IMR-90 (cell line): Measurements from ENCODE around the gene PCSK2. TPM values are rescaled to one million over a fixed set of nuclear protein-coding genes. Genes with fewer than 3 reads are reported as not detected.

Experiments
- ATAC-seq: fragments of 200-7000 bp; cut with Tn5 transposase; 2 replicates; pipeline ENCODE4 v1.9.1; 2020; ENCODE audit warnings: low read depth, mild to moderate bottlenecking, moderate library complexity
- BruUV-seq: library from RNA; stranded (reverse); fragments of 400-500 nt; replicated peaks from 2 replicates; lab custom pipeline; 2021; lab: Mats Ljungman, UMichigan
- CTCF ChIA-PET: fragments of 300-600 bp; formaldehyde crosslinking; extraction: SDS; loops from one replicate; lab custom pipeline; 2021; ENCODE audit warnings: antibody characterized with exemption; lab: Yijun Ruan, JAX
- POLR2A ChIA-PET: fragments of 300-600 bp; sonication (Branson Sonifier 250); formaldehyde crosslinking; loops from one replicate; lab custom pipeline; 2022; ENCODE audit warnings: antibody characterized with exemption; ENCODE audit not compliant: unreplicated experiment; lab: Charles Lee
- DNase-seq: peaks from one replicate; pipeline ENCODE4 v3.0.0; 2013
- H2AFZ ChIP-seq: replicated peaks from 2 replicates; pipeline ENCODE3; 2013; ENCODE audit warnings: low read length, mild to moderate bottlenecking; ENCODE audit not compliant: poor library complexity
- H2AK5ac ChIP-seq: 2 replicates; pipeline ENCODE4 v1.6.1; 2013; ENCODE audit warnings: low read depth, low read length, inconsistent platforms
- H2AK9ac ChIP-seq: replicated peaks from 2 replicates; pipeline ENCODE3; 2013; ENCODE audit warnings: mild to moderate bottlenecking, low read depth, low read length, moderate library complexity; ENCODE audit not compliant: poor library complexity
- H2BK120ac ChIP-seq: 2 replicates; pipeline ENCODE4 v1.6.1; 2013; ENCODE audit warnings: low read depth, low read length, inconsistent platforms
- H2BK15ac ChIP-seq: 3 replicates; pipeline ENCODE4 v1.6.1; 2013; ENCODE audit warnings: low read depth, low read length, inconsistent platforms
- H2BK20ac ChIP-seq: 2 replicates; pipeline ENCODE4 v1.6.1; 2013; ENCODE audit warnings: low read depth, mild to moderate bottlenecking, inconsistent platforms, low read length, moderate library complexity
- H2BK5ac ChIP-seq: 2 replicates; pipeline ENCODE4 v1.6.1; 2013; ENCODE audit warnings: mild to moderate bottlenecking, low read depth, low read length, inconsistent platforms; ENCODE audit not compliant: poor library complexity, severe bottlenecking
- H3K14ac ChIP-seq: replicated peaks from 2 replicates; pipeline ENCODE4 v1.6.1; 2013; ENCODE audit warnings: low read depth, low read length, inconsistent platforms
- H3K18ac ChIP-seq: 2 replicates; pipeline ENCODE4 v1.6.1; 2013; ENCODE audit warnings: low read depth, low read length, control low read depth
- H3K23ac ChIP-seq: 2 replicates; pipeline ENCODE4 v1.6.1; 2013; ENCODE audit warnings: low read depth, low read length, inconsistent platforms
- H3K27ac ChIP-seq: 2 replicates; pipeline ENCODE4 v1.5.1; 2013; ENCODE audit warnings: mild to moderate bottlenecking, control low read depth, low read length; ENCODE audit not compliant: insufficient read depth
- H3K27me3 ChIP-seq: 2 replicates; pipeline ENCODE4 v1.6.1; 2013; ENCODE audit warnings: low read length; ENCODE audit not compliant: control insufficient read depth, insufficient read depth
- H3K36me3 ChIP-seq: 2 replicates; pipeline ENCODE4 v1.6.1; 2013; ENCODE audit warnings: low read length, mixed read lengths; ENCODE audit not compliant: control insufficient read depth, insufficient read depth
- H3K4ac ChIP-seq: 2 replicates; pipeline ENCODE4 v1.6.1; 2013; ENCODE audit warnings: low read depth, low read length, inconsistent platforms
- H3K4me1 ChIP-seq: 2 replicates; pipeline ENCODE4 v1.6.1; 2013; ENCODE audit warnings: low read length, mixed read lengths; ENCODE audit not compliant: control insufficient read depth, insufficient read depth
- H3K4me2 ChIP-seq: 2 replicates; pipeline ENCODE4 v1.6.1; 2013; ENCODE audit warnings: low read depth, mild to moderate bottlenecking, control low read depth, low read length, moderate library complexity
- H3K4me3 ChIP-seq: 2 replicates; pipeline ENCODE4 v1.5.1; 2013; ENCODE audit warnings: low read depth, mild to moderate bottlenecking, control low read depth, low read length, moderate library complexity; ENCODE audit not compliant: insufficient read depth
- H3K56ac ChIP-seq: 2 replicates; pipeline ENCODE4 v1.6.1; 2013; ENCODE audit warnings: low read length, inconsistent platforms; ENCODE audit not compliant: insufficient read depth; ENCODE audit errors: extremely low read depth
- H3K79me1 ChIP-seq, 2 experiments: 2 replicates each; pipeline ENCODE4 v1.6.1; 2013; ENCODE audit warnings: low read length in 2 of 2, inconsistent platforms in 1 of 2, low read depth in 1 of 2
- H3K9ac ChIP-seq: 2 replicates; pipeline ENCODE4 v1.6.1; 2013; ENCODE audit warnings: low read depth, low read length, control low read depth
- H3K9me1 ChIP-seq: 2 replicates; pipeline ENCODE4 v1.6.1; 2013; ENCODE audit warnings: low read length, inconsistent platforms; ENCODE audit not compliant: insufficient read depth
- H3K9me3 ChIP-seq: 2 replicates; pipeline ENCODE4 v1.6.1; 2013; ENCODE audit warnings: low read length; ENCODE audit not compliant: control insufficient read depth, insufficient read depth
- H4K20me1 ChIP-seq: 2 replicates; pipeline ENCODE4 v1.6.1; 2013; ENCODE audit warnings: low read length, inconsistent platforms; ENCODE audit not compliant: insufficient read depth
- H4K5ac ChIP-seq: 2 replicates; pipeline ENCODE4 v1.6.1; 2013; ENCODE audit warnings: mild to moderate bottlenecking, low read depth, low read length, control low read depth
- H4K8ac ChIP-seq, 2 experiments: 2 replicates each; pipeline ENCODE4 v1.6.1; 2013; ENCODE audit warnings: low read depth in 2 of 2, low read length in 2 of 2, control low read depth in 1 of 2, inconsistent platforms in 1 of 2
- H4K91ac ChIP-seq: 2 replicates; pipeline ENCODE4 v1.6.1; 2013; ENCODE audit warnings: low read depth, low read length, inconsistent platforms; ENCODE audit not compliant: insufficient read depth
- CTCF ChIP-seq: conservative IDR thresholded peaks from 2 replicates; pipeline ENCODE4 v1.5.1; 2012; ENCODE audit warnings: mild to moderate bottlenecking, low read depth, low read length, improper control_type of control experiment
- POLR2A ChIP-seq: IDR thresholded peaks from 2 replicates; pipeline ENCODE4 v1.6.1; 2012; ENCODE audit warnings: mild to moderate bottlenecking, low read depth, low read length
- RCOR1 ChIP-seq: IDR thresholded peaks from 2 replicates; pipeline ENCODE4 v1.6.1; 2012; ENCODE audit warnings: mild to moderate bottlenecking, low read length, improper control_type of control experiment; ENCODE audit not compliant: insufficient replicate concordance
- RFX5 ChIP-seq: IDR thresholded peaks from 2 replicates; pipeline ENCODE4 v1.8.0; 2012; ENCODE audit warnings: low read depth, mild to moderate bottlenecking, low read length, moderate library complexity
- WGBS, 2 experiments: methylation state at CpG; one replicate each; pipeline versions ENCODE4 v1.1.5 to v1.1.7; 2013; ENCODE audit warnings: missing lambda C conversion rate in 2 of 2; ENCODE audit not compliant: insufficient read length in 1 of 2; ENCODE audit errors: extremely low coverage in 2 of 2; 5-methylcytosine and 5-hydroxymethylcytosine counted together
- dilution Hi-C: fragments of 300-500 bp; cut with HindIII; formaldehyde crosslinking; loops from one replicate; pipeline ENCODE4 v1.14.3; 2018; ENCODE audit warnings: low sequenced_read_pairs; ENCODE audit not compliant: unreplicated experiment
- in situ Hi-C: fragments of 300-500 bp; cut with MboI; formaldehyde crosslinking; loops from 3 replicates; pipeline ENCODE4 v1.14.3; 2019; ENCODE audit warnings: low sequenced_read_pairs, inconsistent platforms, mixed read lengths
- intact Hi-C: fragments of 100-400 bp; cut with micrococcal nuclease; formaldehyde crosslinking; loops from 2 replicates; pipeline ENCODE4 v1.10.0; 2022
- polyA plus RNA-seq, 3 experiments: library from polyadenylated mRNA; depleted of rRNA; stranded (reverse); fragments of >200 nt; gene quantifications; 2 replicates each; pipeline ENCODE4 v1.2.3, GENCODE V29; 2012; ENCODE audit warnings: low replicate concordance in 1 of 3
- total RNA-seq: library from RNA; depleted of rRNA; stranded (reverse); fragments of >200 nt; gene quantifications from 2 replicates; pipeline ENCODE4 v1.2.3, GENCODE V29; 2012
- TF ChIP-seq, protein P1 (sequence below): fragments of 150-350 bp; IDR thresholded peaks from 2 replicates; pipeline ENCODE4 v1.6.1; 2016; ENCODE audit warnings: low read depth, mild to moderate bottlenecking, low read length, moderate library complexity, borderline replicate concordance
- TF ChIP-seq, protein P2 (sequence below): fragments of 150-350 bp; IDR thresholded peaks from 2 replicates; pipeline ENCODE4 v1.6.1; 2017; ENCODE audit warnings: mild to moderate bottlenecking, antibody characterized with exemption, low read length, low read depth

PCSK2 gene
- total and polyA plus RNA-seq, 2 of the 4 experiments (the other 2 are of a cell fraction), result not detected

DNA sequence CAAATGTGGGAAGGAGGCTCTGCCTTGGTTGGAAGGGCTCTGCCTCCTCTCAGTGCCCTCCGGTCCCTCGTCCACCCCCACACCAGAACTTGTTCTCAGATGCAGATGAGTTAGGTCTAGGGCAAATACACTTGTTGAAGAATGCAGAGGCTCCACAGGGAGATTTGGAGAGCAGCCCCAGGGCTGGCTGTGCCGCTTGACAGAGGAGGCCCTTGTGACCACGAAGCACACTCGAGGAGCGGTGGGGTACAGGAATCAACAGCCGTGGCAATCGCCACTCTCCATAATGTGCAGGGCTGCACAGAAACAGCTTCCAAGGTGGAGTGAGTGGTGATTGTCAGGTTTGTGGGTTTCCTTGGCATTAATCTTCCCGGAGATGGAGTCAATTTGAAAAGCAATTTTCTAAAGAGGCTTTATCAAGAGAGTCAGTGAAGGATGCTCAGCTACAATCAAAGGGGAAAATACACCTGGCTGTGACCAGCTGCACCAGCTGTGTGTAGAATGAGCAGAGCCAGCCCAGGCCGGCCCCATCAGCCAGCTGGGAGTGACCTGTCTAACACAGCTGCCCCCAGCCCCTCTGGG is 244.9 kb downstream of the PCSK2 start:
- Histone ChIP-seq H2BK20ac (no peak overlapping the region), H3K9ac (no peak overlapping the region), H3K27ac (no peak overlapping the region), H2AK5ac (no peak overlapping the region), H3K27me3 (peaks cover 15% of the 10 kb centered on the region), H3K79me1 (no peaks in the 10 kb centered on the region), H2AFZ (no peak overlapping the region), H3K14ac (no peak overlapping the region), H3K56ac (no peak overlapping the region), H3K4me3 (no peak overlapping the region), H3K4me1 (no peaks in the 10 kb centered on the region), H3K4ac (no peak overlapping the region), H4K5ac (no peak overlapping the region), H3K18ac (no peak overlapping the region), H4K8ac (no peak overlapping the region), H2BK5ac (no peak overlapping the region), H3K4me2 (no peak overlapping the region), H3K9me3 (no peaks in the 10 kb centered on the region), H3K9me1 (no peaks in the 10 kb centered on the region), H3K23ac (no peak overlapping the region), H4K20me1 (no peaks in the 10 kb centered on the region), H2BK120ac (no peak overlapping the region), H2AK9ac (no peak overlapping the region), H2BK15ac (no peak overlapping the region), H3K36me3 (no peaks in the 10 kb centered on the region), H4K91ac (no peak overlapping the region)
- POLR2A ChIA-PET, result no interaction called here
- dilution Hi-C loops (no loop called here), in situ Hi-C loops (no loop called here), intact Hi-C loops (no loop called here)
- BruUV-seq, result no TSS peak
- no CpG with 5 or more reads among the region's 10 CpGs for WGBS, 2 experiments
- DNase-seq (no peak), ATAC-seq (no peak)
- TF ChIP-seq CTCF, result no peak
- no peak for TF ChIP-seq RCOR1
- TF ChIP-seq, protein P1, sequence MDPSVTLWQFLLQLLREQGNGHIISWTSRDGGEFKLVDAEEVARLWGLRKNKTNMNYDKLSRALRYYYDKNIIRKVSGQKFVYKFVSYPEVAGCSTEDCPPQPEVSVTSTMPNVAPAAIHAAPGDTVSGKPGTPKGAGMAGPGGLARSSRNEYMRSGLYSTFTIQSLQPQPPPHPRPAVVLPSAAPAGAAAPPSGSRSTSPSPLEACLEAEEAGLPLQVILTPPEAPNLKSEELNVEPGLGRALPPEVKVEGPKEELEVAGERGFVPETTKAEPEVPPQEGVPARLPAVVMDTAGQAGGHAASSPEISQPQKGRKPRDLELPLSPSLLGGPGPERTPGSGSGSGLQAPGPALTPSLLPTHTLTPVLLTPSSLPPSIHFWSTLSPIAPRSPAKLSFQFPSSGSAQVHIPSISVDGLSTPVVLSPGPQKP, result no peak
- TF ChIP-seq POLR2A, result no peak
- TF ChIP-seq, protein P2, sequence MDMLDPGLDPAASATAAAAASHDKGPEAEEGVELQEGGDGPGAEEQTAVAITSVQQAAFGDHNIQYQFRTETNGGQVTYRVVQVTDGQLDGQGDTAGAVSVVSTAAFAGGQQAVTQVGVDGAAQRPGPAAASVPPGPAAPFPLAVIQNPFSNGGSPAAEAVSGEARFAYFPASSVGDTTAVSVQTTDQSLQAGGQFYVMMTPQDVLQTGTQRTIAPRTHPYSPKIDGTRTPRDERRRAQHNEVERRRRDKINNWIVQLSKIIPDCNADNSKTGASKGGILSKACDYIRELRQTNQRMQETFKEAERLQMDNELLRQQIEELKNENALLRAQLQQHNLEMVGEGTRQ, result no peak
- no peak for TF ChIP-seq RFX5
- CTCF ChIA-PET, result no interaction called here
